Measurements from ENCODE around the gene PAXX. TPM values are rescaled to one million over a fixed set of nuclear protein-coding genes. Genes with fewer than 3 reads are reported as not detected.
"Not testable (repeated sequence)": the region's sequence is repeated elsewhere in the genome, so short reads cannot be mapped to it uniquely, and the experiment has no call there.

PAXX gene
- total RNA-seq, 1 donor from 2014 or later = 50.7 TPM

DNA sequence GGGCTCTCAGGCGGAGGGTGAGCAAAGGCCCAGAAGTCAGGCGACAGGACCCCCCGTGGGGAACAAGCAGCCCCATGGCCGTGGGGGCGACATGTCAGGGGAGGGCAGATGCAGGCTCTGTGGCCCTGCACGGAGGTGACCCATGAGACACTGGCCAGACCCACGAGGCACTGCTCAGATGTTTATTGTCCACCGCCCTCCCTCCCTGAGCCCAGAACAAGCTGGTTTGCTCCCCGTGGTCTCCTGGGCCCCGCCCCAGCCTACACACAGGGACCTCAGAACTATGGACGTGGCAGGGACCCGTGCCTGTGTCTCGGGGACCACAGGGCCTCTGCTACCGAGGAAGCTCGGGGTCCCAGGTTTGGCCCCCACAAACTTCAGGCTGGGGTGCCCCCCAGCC lies 37.8 kb downstream of the PAXX start:
- Mint-ChIP-seq H3K27me3 (ENCODE audit: unreplicated experiment) (peaks cover 12% of the 10 kb centered on the region), H3K4me3 (ENCODE audit: unreplicated experiment) (no peak overlapping the region), H3K4me1 (ENCODE audit: low read depth, unreplicated experiment) (peaks cover 2% of the 10 kb centered on the region), H3K27ac (ENCODE audit: unreplicated experiment) (no peak overlapping the region), H3K9me3 (ENCODE audit: unreplicated experiment) (peaks cover 3% of the 10 kb centered on the region), H3K36me3 (ENCODE audit: unreplicated experiment) (no peaks in the 10 kb centered on the region)
- DNase-seq = no peak
- TF ChIP-seq, protein P1, sequence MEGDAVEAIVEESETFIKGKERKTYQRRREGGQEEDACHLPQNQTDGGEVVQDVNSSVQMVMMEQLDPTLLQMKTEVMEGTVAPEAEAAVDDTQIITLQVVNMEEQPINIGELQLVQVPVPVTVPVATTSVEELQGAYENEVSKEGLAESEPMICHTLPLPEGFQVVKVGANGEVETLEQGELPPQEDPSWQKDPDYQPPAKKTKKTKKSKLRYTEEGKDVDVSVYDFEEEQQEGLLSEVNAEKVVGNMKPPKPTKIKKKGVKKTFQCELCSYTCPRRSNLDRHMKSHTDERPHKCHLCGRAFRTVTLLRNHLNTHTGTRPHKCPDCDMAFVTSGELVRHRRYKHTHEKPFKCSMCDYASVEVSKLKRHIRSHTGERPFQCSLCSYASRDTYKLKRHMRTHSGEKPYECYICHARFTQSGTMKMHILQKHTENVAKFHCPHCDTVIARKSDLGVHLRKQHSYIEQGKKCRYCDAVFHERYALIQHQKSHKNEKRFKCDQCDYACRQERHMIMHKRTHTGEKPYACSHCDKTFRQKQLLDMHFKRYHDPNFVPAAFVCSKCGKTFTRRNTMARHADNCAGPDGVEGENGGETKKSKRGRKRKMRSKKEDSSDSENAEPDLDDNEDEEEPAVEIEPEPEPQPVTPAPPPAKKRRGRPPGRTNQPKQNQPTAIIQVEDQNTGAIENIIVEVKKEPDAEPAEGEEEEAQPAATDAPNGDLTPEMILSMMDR (IDR thresholded peaks at IDR 0.05; ENCODE audit: partially characterized antibody, unreplicated experiment) = no peak

DNA sequence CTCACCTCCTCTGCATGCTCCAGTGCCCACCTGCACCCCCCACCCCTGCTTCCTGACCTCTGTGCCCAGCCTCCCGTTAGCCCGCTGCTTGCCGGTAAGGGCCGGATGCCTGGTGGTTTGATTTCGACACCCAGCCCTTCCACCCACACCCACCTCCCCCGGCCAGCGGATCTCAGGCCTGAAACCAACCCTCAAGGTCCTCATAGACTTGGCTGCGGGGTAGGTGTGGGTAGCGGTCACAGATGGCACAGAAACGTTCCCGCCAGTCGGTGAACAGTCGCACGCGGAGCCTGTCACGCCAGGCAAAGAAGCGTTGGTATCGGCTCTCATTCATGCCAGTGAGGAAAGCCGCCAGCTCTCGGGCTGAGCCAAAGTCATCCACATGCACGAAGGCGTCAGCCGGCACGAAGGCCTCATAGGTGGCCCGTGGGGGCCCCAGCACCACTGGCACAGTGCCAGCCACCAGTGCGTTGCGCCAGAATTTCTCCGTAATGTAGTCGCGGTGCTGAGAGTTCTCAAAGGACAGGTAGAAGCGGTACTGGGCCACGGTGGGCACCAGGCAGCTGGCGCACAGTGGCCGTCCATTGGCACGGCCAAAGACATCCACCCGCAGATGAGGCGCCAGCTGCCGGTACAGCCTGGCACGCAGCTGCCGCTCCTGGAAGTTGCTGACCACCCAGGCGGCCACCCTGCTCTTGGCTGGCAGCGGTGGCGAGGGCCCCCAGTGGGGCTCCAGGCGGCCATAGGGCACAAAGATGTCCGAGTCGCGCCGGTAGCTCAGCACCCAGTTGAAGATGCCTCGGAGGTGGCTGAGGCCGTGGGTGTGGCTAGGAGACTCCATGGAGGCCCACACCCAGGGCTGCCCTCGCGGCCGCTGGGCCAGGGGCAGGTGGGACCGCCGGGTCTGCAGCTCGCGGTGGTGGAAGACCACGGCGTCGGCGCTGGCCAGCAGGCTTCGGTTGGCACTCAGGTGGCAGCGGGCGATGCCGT lies 38.6 kb downstream of the PAXX start:
- TF ChIP-seq, protein P1 (IDR thresholded peaks at IDR 0.05; ENCODE audit: partially characterized antibody, unreplicated experiment) = no peak
- no peaks in the 10 kb centered on the region for H3K36me3 Mint-ChIP-seq (ENCODE audit: unreplicated experiment)
- no peak overlapping the region for H3K4me3 Mint-ChIP-seq (ENCODE audit: unreplicated experiment)
- H3K27me3 Mint-ChIP-seq (ENCODE audit: unreplicated experiment) = peaks cover 12% of the 10 kb centered on the region
- H3K27ac Mint-ChIP-seq (ENCODE audit: unreplicated experiment) = no peak overlapping the region
- peaks cover 3% of the 10 kb centered on the region for H3K9me3 Mint-ChIP-seq (ENCODE audit: unreplicated experiment)
- H3K4me1 Mint-ChIP-seq (ENCODE audit: low read depth, unreplicated experiment) = peaks cover 2% of the 10 kb centered on the region
- no peak for DNase-seq

DNA sequence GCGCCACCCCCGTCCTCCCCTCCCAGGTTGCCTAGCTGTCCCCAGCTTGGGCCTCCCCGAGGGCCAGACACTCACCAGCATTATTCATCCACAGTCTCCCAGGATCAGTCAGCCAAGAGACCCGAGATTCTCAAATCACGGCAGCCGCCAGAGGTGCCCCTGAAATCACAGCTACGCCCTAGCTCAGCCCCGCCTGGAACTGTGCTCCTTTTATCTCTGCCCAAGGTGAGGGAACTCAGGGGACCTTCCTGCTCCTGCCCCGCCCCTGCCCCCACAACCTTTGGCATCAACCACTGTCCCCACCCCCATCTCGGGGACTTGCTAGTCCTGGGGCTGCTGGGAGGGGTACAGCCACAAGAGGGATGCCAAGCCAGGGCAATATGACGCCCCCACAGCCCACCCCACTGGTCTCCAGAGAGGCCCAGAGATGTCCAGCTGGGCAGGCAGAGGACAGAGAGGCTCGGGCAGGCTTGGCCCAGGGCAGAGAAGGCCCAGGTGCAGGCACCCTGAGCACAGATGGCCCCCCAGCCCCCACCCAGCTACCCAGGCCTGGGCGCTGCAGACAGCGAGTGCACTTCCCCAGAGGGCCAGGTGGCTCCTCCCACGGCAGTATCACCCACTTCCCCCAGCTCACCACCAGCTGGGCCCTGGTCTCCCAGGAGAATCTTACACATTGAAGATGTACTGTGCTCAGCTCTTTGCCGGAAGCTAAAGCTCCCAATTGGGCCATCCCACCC lies 39.9 kb downstream of the PAXX start, which contains the start of gene FUT7:
Gene FUT7 (minus strand): TSS at position 185 of the 737 bp plus-strand sequence. CDS start 97 bp downstream, at position 88.
- H3K9me3 Mint-ChIP-seq (ENCODE audit: unreplicated experiment) = peaks cover 3% of the 10 kb centered on the region
- peaks cover 2% of the 10 kb centered on the region for H3K4me1 Mint-ChIP-seq (ENCODE audit: low read depth, unreplicated experiment)

DNA sequence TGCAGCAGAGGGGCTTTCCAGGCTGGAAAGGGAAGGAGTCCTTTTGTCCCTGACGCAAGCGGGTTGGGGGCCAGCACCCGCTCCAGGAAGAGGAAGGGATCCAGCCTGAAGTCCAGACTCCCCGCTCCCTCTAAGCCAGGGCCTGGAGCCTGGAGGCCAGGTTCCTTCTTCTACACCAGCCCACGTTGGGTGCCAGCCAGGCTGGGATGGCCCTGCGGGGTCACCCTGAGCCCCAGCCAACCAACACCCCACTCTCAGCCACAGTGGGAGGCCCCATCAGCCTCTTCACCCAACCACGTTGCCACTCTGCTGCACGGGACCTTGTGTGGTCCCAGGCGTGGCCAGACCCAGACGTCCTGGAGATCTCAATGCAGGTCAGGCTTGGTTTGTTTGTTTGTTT lies 40.6 kb downstream of the PAXX start:
- peak overlapping the region; percentile 9 for H3K4me3 Mint-ChIP-seq (ENCODE audit: unreplicated experiment)
- DNase-seq = no peak
- TF ChIP-seq, protein P1 (IDR thresholded peaks at IDR 0.05; ENCODE audit: partially characterized antibody, unreplicated experiment) = no peak
- no peaks in the 10 kb centered on the region for H3K36me3 Mint-ChIP-seq (ENCODE audit: unreplicated experiment)
- peaks cover 2% of the 10 kb centered on the region for H3K4me1 Mint-ChIP-seq (ENCODE audit: low read depth, unreplicated experiment)
- H3K9me3 Mint-ChIP-seq (ENCODE audit: unreplicated experiment) = peaks cover 2% of the 10 kb centered on the region
- peaks cover 10% of the 10 kb centered on the region for H3K27me3 Mint-ChIP-seq (ENCODE audit: unreplicated experiment)
- H3K27ac Mint-ChIP-seq (ENCODE audit: unreplicated experiment) = no peak overlapping the region

More for the DNA sequence above, 39.9 kb downstream of the PAXX start, which contains the start of gene FUT7:
- Mint-ChIP-seq H3K27me3 (ENCODE audit: unreplicated experiment) (peaks cover 12% of the 10 kb centered on the region), H3K27ac (ENCODE audit: unreplicated experiment) (no peak within 1 kb of the TSS), H3K4me3 (ENCODE audit: unreplicated experiment) (no peak within 1 kb of the TSS), H3K36me3 (ENCODE audit: unreplicated experiment) (no peaks in the 10 kb centered on the region)
- no peak for DNase-seq
- TF ChIP-seq, protein P1 (IDR thresholded peaks at IDR 0.05; ENCODE audit: partially characterized antibody, unreplicated experiment) = no peak

DNA sequence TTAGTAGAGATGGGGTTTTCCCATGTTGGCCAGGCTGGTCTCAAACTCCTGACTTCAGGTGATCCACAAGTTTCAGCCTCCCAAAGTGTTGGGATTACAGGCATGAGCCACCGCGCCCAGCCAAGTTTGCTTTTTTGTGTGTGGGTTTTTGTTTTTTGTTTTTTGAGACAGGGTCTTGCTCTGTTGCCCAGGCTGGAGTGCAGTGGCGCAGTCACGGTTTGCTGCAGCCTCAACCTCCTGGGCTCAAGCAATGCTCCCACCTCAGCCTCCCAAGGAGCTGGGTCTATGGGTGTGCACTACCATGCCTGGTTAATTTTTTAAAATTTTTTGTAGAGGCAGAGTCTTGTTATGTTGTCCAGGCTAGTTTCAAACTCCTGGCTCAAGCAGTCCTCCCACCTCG lies 41.3 kb downstream of the PAXX start:
- H3K27me3 Mint-ChIP-seq (ENCODE audit: unreplicated experiment); H3K9me3 Mint-ChIP-seq (ENCODE audit: unreplicated experiment); H3K36me3 Mint-ChIP-seq (ENCODE audit: unreplicated experiment); H3K4me3 Mint-ChIP-seq (ENCODE audit: unreplicated experiment); H3K4me1 Mint-ChIP-seq (ENCODE audit: low read depth, unreplicated experiment); DNase-seq; H3K27ac Mint-ChIP-seq (ENCODE audit: unreplicated experiment): not testable (repeated sequence)
